Mucosa of descending colon (tissue), 3 donors: ENCODE data around the gene STEAP3. TPM values are rescaled to one million over a fixed set of nuclear protein-coding genes. Genes with fewer than 3 reads are reported as not detected.

ENCODE experiments used
- ATAC-seq: fragments of 200-7000 bp; cut with Tn5 transposase; one replicate; pipeline ENCODE4 v1.9.1; 2020; ENCODE audit warnings: mild to moderate bottlenecking, moderate library complexity
- DNase-seq, 3 donors: peaks; one replicate each; pipeline ENCODE4 v3.0.0-alpha.2; 2020
- H3K36me3 ChIP-seq: fragments of 200-600 bp; one replicate; pipeline ENCODE4 v1.8.0; 2021; ENCODE audit warnings: low read depth, mild to moderate bottlenecking
- H3K4me1 ChIP-seq: fragments of 200-600 bp; one replicate; pipeline ENCODE4 v1.8.0; 2021; ENCODE audit warnings: low read depth, mild to moderate bottlenecking
- H3K4me3 ChIP-seq: fragments of 200-600 bp; one replicate; pipeline ENCODE4 v1.8.0; 2021; ENCODE audit warnings: mild to moderate bottlenecking
- H3K9me3 ChIP-seq: fragments of 200-600 bp; one replicate; pipeline ENCODE4 v1.8.0; 2021; ENCODE audit warnings: mild to moderate bottlenecking
- CTCF ChIP-seq: fragments of 200-600 bp; IDR thresholded peaks from one replicate; pipeline ENCODE4 v1.8.0; 2022; ENCODE audit warnings: antibody characterized with exemption, mild to moderate bottlenecking
- intact Hi-C, 2 donors: fragments of 100-400 bp; cut with DNase I in 1 of 2; cut with micrococcal nuclease in 1 of 2; formaldehyde crosslinking; loops; one replicate each; pipeline versions ENCODE4 v1.11.0 to v1.11.1; 2022; cut with DNase I, micrococcal nuclease
- total RNA-seq, 3 donors: library from RNA; stranded (reverse); fragmentation: NEBNext Ultra II Directional in 2 of 3; extraction: Animal tissue kit (Norgen Biotek cat#: 25700) in 2 of 3; gene quantifications; one replicate each; pipeline versions ENCODE4 v1.2.1 to v1.2.4, GENCODE V29; 2021 to 2023
- donor health status: DM: no; HTN: no; CAD: no; lungs with moderate emphysema.
- donor health status: DM: no; HTN: no; CAD: no.
- donor health status: DM: no; HTN: yes; CAD: no.

STEAP3 gene
- total RNA-seq, 3 donors from 2014 or later: 13.9 to 28.9 (median 15.3) TPM

- no peak for TF ChIP-seq CTCF
- peaks cover 10% of the 10 kb centered on the region for H3K4me1 ChIP-seq
Observed at GRCh38 chr2:119222213-119222612, 1.4 kb upstream of the STEAP3 start.

GRCh38 chr2:119222863-119223520 is 642 bp upstream of the STEAP3 start:
- intact Hi-C loops: no loop called here
- peaks cover 10% of the 10 kb centered on the region for H3K4me1 ChIP-seq
- no peaks in the 10 kb centered on the region for H3K36me3 ChIP-seq
- no peak overlapping the region for H3K4me3 ChIP-seq
- TF ChIP-seq CTCF: no peak
- no peaks in the 10 kb centered on the region for H3K9me3 ChIP-seq
- DNase-seq: peak in 1 of 3 donors; percentile 38
- no peak for ATAC-seq

More at GRCh38 chr2:119222213-119222612, 1.4 kb upstream of the STEAP3 start:
- Histone ChIP-seq H3K9me3 (no peaks in the 10 kb centered on the region), H3K36me3 (no peaks in the 10 kb centered on the region), H3K4me3 (no peak overlapping the region)
- intact Hi-C loops: no loop called here
- DNase-seq: no peak
- ATAC-seq: no peak

- peak; percentile 4 for ATAC-seq
- intact Hi-C loops: no loop called here
- peaks cover 10% of the 10 kb centered on the region for H3K4me1 ChIP-seq
- no peaks in the 10 kb centered on the region for H3K9me3 ChIP-seq
- TF ChIP-seq CTCF: no peak
- H3K36me3 ChIP-seq: no peaks in the 10 kb centered on the region
- peak overlapping the region; percentile 40 for H3K4me3 ChIP-seq
- peak in 2 of 3 donors; percentile 20 to 57 for DNase-seq
Observed at GRCh38 chr2:119224391-119225104, 914 bp downstream of the STEAP3 start.

- no peaks in the 10 kb centered on the region for H3K36me3 ChIP-seq
- no peaks in the 10 kb centered on the region for H3K9me3 ChIP-seq
- TF ChIP-seq CTCF: no peak
- peaks cover 10% of the 10 kb centered on the region for H3K4me1 ChIP-seq
- H3K4me3 ChIP-seq: no peak overlapping the region
- intact Hi-C loops: no loop called here
- DNase-seq (peak in 2 of 3 donors; percentile 61 to 67), ATAC-seq (peak; percentile 14)
Observed at GRCh38 chr2:119225105-119225865, 1.7 kb downstream of the STEAP3 start.

GRCh38 chr2:119225926-119226325 is 2.3 kb downstream of the STEAP3 start:
- H3K4me3 ChIP-seq: no peak overlapping the region
- TF ChIP-seq CTCF: no peak
- ATAC-seq: no peak

More at GRCh38 chr2:119225926-119226325, 2.3 kb downstream of the STEAP3 start:
- intact Hi-C loops: no loop called here
- Histone ChIP-seq H3K9me3 (no peaks in the 10 kb centered on the region), H3K4me1 (peaks cover 10% of the 10 kb centered on the region), H3K36me3 (no peaks in the 10 kb centered on the region)
- no peak for DNase-seq
